Kidney tubule cell (primary cell): ENCODE results near the gene HPCA.

Experiments
- DNase-seq: peaks from one replicate; pipeline ENCODE4 v3.0.0-alpha.2; 2018; ENCODE audit warnings: low spot score

Gene HPCA

GRCh38 chr1:32871364-32872191 is 14.7 kb upstream of the HPCA start:
- DNase-seq, result no peak

GRCh38 chr1:32872192-32872460 is 14.2 kb upstream of the HPCA start:
- DNase-seq, result no peak

GRCh38 chr1:32873484-32873883 is 12.8 kb upstream of the HPCA start:
- no peak for DNase-seq

GRCh38 chr1:32874860-32875752 is 11.2 kb upstream of the HPCA start:
- DNase-seq, result no peak

- peak; percentile 57 for DNase-seq
Measured at GRCh38 chr1:32876341-32877210, 9.7 kb upstream of the HPCA start.

- no peak for DNase-seq
Measured at GRCh38 chr1:32877211-32878110, 8.8 kb upstream of the HPCA start.

- DNase-seq, result peak; percentile 57
Measured at GRCh38 chr1:32878183-32878582, 8.1 kb upstream of the HPCA start.

- DNase-seq, result no peak
Measured at GRCh38 chr1:32878637-32879041, 7.7 kb upstream of the HPCA start.

- DNase-seq, result no peak
Measured at GRCh38 chr1:32881291-32881690, 5.0 kb upstream of the HPCA start.

- no peak for DNase-seq
Measured at GRCh38 chr1:32881871-32882850, 4.1 kb upstream of the HPCA start.

GRCh38 chr1:32883338-32884031 is 2.8 kb upstream of the HPCA start:
- no peak for DNase-seq

GRCh38 chr1:32884032-32884372 is 2.3 kb upstream of the HPCA start:
- DNase-seq, result no peak

GRCh38 chr1:32884726-32885125 is 1.6 kb upstream of the HPCA start:
- DNase-seq, result no peak

GRCh38 chr1:32885676-32886003 is 651 bp upstream of the HPCA start:
- DNase-seq, result no peak

- no peak for DNase-seq
Measured at GRCh38 chr1:32886828-32887414, 630 bp downstream of the HPCA start.

- DNase-seq, result no peak
Measured at GRCh38 chr1:32887623-32888022, 1.3 kb downstream of the HPCA start.

GRCh38 chr1:32888134-32888533 is 1.8 kb downstream of the HPCA start:
- DNase-seq, result no peak

- no peak for DNase-seq
Measured at GRCh38 chr1:32888677-32889420, 2.6 kb downstream of the HPCA start.
